H9 (cell line): ENCODE results near the gene ATP5PO. TPM values are rescaled to one million over a fixed set of nuclear protein-coding genes. Genes with fewer than 3 reads are reported as not detected.

Experiments used
- DNase-seq: peaks from one replicate; pipeline ENCODE4 v3.0.0-alpha.2; 2017
- H2AFZ ChIP-seq: one replicate; pipeline ENCODE4 v1.6.1; 2013; ENCODE audit warnings: mild to moderate bottlenecking, low read length, control low read depth, moderate library complexity
- H2AK5ac ChIP-seq: 2 replicates; pipeline ENCODE4 v1.6.1; 2013; ENCODE audit warnings: low read length, control low read depth, mixed read lengths; ENCODE audit not compliant: insufficient read length
- H2BK120ac ChIP-seq: one replicate; pipeline ENCODE4 v1.6.1; 2013; ENCODE audit warnings: low read depth, mild to moderate bottlenecking, low read length, control low read depth, inconsistent platforms; ENCODE audit not compliant: poor library complexity, severe bottlenecking
- H2BK12ac ChIP-seq: 2 replicates; pipeline ENCODE4 v1.6.1; 2013; ENCODE audit warnings: low read length, control low read depth, mixed read lengths, low read depth; ENCODE audit not compliant: insufficient read length
- H2BK15ac ChIP-seq: 2 replicates; pipeline ENCODE4 v1.6.1; 2013; ENCODE audit warnings: low read depth, low read length, control low read depth
- H2BK20ac ChIP-seq: one replicate; pipeline ENCODE4 v1.6.1; 2013; ENCODE audit warnings: low read depth, mild to moderate bottlenecking, low read length, control low read depth, inconsistent platforms; ENCODE audit not compliant: poor library complexity, severe bottlenecking
- H2BK5ac ChIP-seq: 2 replicates; pipeline ENCODE4 v1.6.1; 2013; ENCODE audit warnings: low read length, control low read depth, mixed read lengths; ENCODE audit not compliant: insufficient read length
- H3K14ac ChIP-seq: 2 replicates; pipeline ENCODE4 v1.6.1; 2013; ENCODE audit warnings: low read length, control low read depth; ENCODE audit not compliant: insufficient read depth
- H3K18ac ChIP-seq: 2 replicates; pipeline ENCODE4 v1.6.1; 2013; ENCODE audit warnings: low read depth, mild to moderate bottlenecking, mixed read lengths, low read length, control low read depth; ENCODE audit not compliant: insufficient read length
- H3K23ac ChIP-seq: 2 replicates; pipeline ENCODE4 v1.6.1; 2013; ENCODE audit warnings: low read length, control low read depth, mixed read lengths, low read depth; ENCODE audit not compliant: insufficient read length
- H3K23me2 ChIP-seq: 2 replicates; pipeline ENCODE4 v1.6.1; 2013; ENCODE audit warnings: low read depth, mild to moderate bottlenecking, mixed read lengths, low read length, control low read depth; ENCODE audit not compliant: insufficient read length, poor library complexity, severe bottlenecking
- H3K27ac ChIP-seq: 2 replicates; pipeline ENCODE4 v1.5.1; 2013; ENCODE audit warnings: low read length, control low read depth, mixed read lengths, low read depth; ENCODE audit not compliant: insufficient read length
- H3K27me3 ChIP-seq: 2 replicates; pipeline ENCODE4 v1.6.1; 2013; ENCODE audit warnings: low read length, control low read depth, inconsistent platforms; ENCODE audit not compliant: insufficient read depth
- H3K4ac ChIP-seq: 2 replicates; pipeline ENCODE4 v1.6.1; 2013; ENCODE audit warnings: low read depth, mild to moderate bottlenecking, control low read depth, inconsistent platforms, low read length, moderate library complexity
- H3K4me1 ChIP-seq: 2 replicates; pipeline ENCODE4 v1.6.1; 2013; ENCODE audit warnings: low read length, control low read depth, inconsistent platforms; ENCODE audit not compliant: insufficient read depth
- H3K4me2 ChIP-seq: 2 replicates; pipeline ENCODE4 v1.6.1; 2013; ENCODE audit warnings: low read length, control low read depth, mixed read lengths; ENCODE audit not compliant: insufficient read length, insufficient read depth
- H3K56ac ChIP-seq: 2 replicates; pipeline ENCODE4 v1.6.1; 2013; ENCODE audit warnings: low read depth, mild to moderate bottlenecking, mixed read lengths, low read length, control low read depth; ENCODE audit not compliant: insufficient read length
- H3K79me1 ChIP-seq: 2 replicates; pipeline ENCODE4 v1.6.1; 2013; ENCODE audit warnings: low read depth, mild to moderate bottlenecking, moderate library complexity, low read length, control low read depth, inconsistent platforms; ENCODE audit not compliant: insufficient read depth, poor library complexity, severe bottlenecking
- H3K79me2 ChIP-seq: 2 replicates; pipeline ENCODE4 v1.6.1; 2013; ENCODE audit warnings: low read length, control low read depth, inconsistent platforms; ENCODE audit not compliant: insufficient read depth
- H3K9ac ChIP-seq: 2 replicates; pipeline ENCODE4 v1.6.1; 2013; ENCODE audit warnings: low read length, control low read depth, mixed read lengths; ENCODE audit not compliant: insufficient read length; ENCODE audit errors: extremely low read depth
- H3K9me3 ChIP-seq: one replicate; pipeline ENCODE4 v1.6.1; 2013; ENCODE audit warnings: low read depth, low read length, inconsistent platforms; ENCODE audit not compliant: control insufficient read depth
- H3T11ph ChIP-seq: one replicate; pipeline ENCODE4 v1.6.1; 2013; ENCODE audit warnings: mild to moderate bottlenecking, low read length, control low read depth, inconsistent platforms
- H4K20me1 ChIP-seq: one replicate; pipeline ENCODE4 v1.6.1; 2013; ENCODE audit not compliant: control insufficient read depth, insufficient read length, insufficient read depth
- H4K5ac ChIP-seq: 2 replicates; pipeline ENCODE4 v1.6.1; 2013; ENCODE audit warnings: low read depth, mild to moderate bottlenecking, mixed read lengths, low read length, control low read depth; ENCODE audit not compliant: insufficient read length
- H4K8ac ChIP-seq: replicated peaks from 2 replicates; pipeline ENCODE4 v1.6.1; 2013; ENCODE audit warnings: low read length, control low read depth, mixed read lengths, low read depth; ENCODE audit not compliant: insufficient read length
- H4K91ac ChIP-seq: 2 replicates; pipeline ENCODE4 v1.6.1; 2013; ENCODE audit warnings: low read depth, mild to moderate bottlenecking, moderate library complexity, mixed read lengths, low read length, control low read depth; ENCODE audit not compliant: insufficient read length
- H3K27ac Mint-ChIP-seq, 3 experiments: 2 replicates in 2 of 3; 3 replicates in 1 of 3; pipeline ENCODE4 v1.8.0; 2020 to 2021; ENCODE audit warnings: mixed read lengths in 3 of 3, mild to moderate bottlenecking in 1 of 3, moderate library complexity in 1 of 3
- H3K27me3 Mint-ChIP-seq: 2 replicates; pipeline ENCODE4 v1.8.0; 2021; ENCODE audit warnings: low read depth, mild to moderate bottlenecking, moderate library complexity, mixed read lengths
- H3K36me3 Mint-ChIP-seq, 3 experiments: 2 replicates in 2 of 3; 3 replicates in 1 of 3; pipeline ENCODE4 v1.8.0; 2020 to 2021; ENCODE audit warnings: low read depth in 3 of 3, mixed read lengths in 3 of 3; ENCODE audit not compliant: insufficient read depth in 1 of 3
- H3K4me1 Mint-ChIP-seq, 2 experiments: 2 replicates each; pipeline ENCODE4 v1.8.0; 2020; ENCODE audit warnings: mixed read lengths in 2 of 2
- H3K4me3 Mint-ChIP-seq, 2 experiments: 2 replicates in 1 of 2; 3 replicates in 1 of 2; pipeline ENCODE4 v1.8.0; 2020 to 2021; ENCODE audit warnings: mild to moderate bottlenecking in 2 of 2, mixed read lengths in 2 of 2, moderate library complexity in 1 of 2
- H3K9me3 Mint-ChIP-seq, 2 experiments: 2 replicates in 1 of 2; 3 replicates in 1 of 2; pipeline ENCODE4 v1.8.0; 2020; ENCODE audit warnings: mild to moderate bottlenecking in 2 of 2, mixed read lengths in 2 of 2, moderate library complexity in 1 of 2
- CTCF ChIP-seq: fragments of 200-600 bp; sonication (generic); conservative IDR thresholded peaks from 3 replicates; pipeline ENCODE4 v1.8.0; 2021; ENCODE audit warnings: antibody characterized with exemption, mild to moderate bottlenecking
- WGBS: extraction: QIAGEN DNeasy Blood & Tissue Kit; methylation state at CpG from one replicate; pipeline ENCODE4 v1.1.7; 2013; ENCODE audit warnings: missing lambda C conversion rate, low lambda C conversion rate, mixed read lengths; ENCODE audit not compliant: insufficient read length; ENCODE audit errors: extremely low coverage; 5-methylcytosine and 5-hydroxymethylcytosine counted together
- total RNA-seq: library from RNA; stranded (reverse); gene quantifications from 2 replicates; pipeline ENCODE4 v1.2.1, GENCODE V29; 2021

Gene ATP5PO
- total RNA-seq, 1 experiment from 2014 or later = 275 TPM

- Histone ChIP-seq H2BK120ac (no peak overlapping the region), H3K9ac (no peak overlapping the region), H2BK5ac (no peak overlapping the region), H3T11ph (no peak overlapping the region), H3K4me2 (no peak overlapping the region), H4K20me1 (peaks cover 3% of the 10 kb centered on the region), H3K4ac (no peak overlapping the region), H3K27ac (no peak overlapping the region), H4K8ac (no peak overlapping the region), H4K91ac (no peak overlapping the region), H3K56ac (no peak overlapping the region), H3K4me1 (no peaks in the 10 kb centered on the region; the same call in none of the 2 replicates), H3K9me3 (no peaks in the 10 kb centered on the region), H2AFZ (no peak overlapping the region), H2AK5ac (no peak overlapping the region), H3K27me3 (no peaks in the 10 kb centered on the region), H3K23ac (no peak overlapping the region), H3K23me2 (no peaks in the 10 kb centered on the region), H3K18ac (no peak overlapping the region), H2BK20ac (no peak overlapping the region), H3K79me1 (no peaks in the 10 kb centered on the region), H2BK15ac (no peak overlapping the region), H3K14ac (no peak overlapping the region), H2BK12ac (no peak overlapping the region), H3K79me2 (no peaks in the 10 kb centered on the region), H4K5ac (no peak overlapping the region)
- Mint-ChIP-seq H3K4me3 (no peak overlapping the region), H3K4me1 (peaks cover 25 to 31% of the 10 kb centered on the region in 2 experiments), H3K27ac (no peak overlapping the region), H3K9me3 (peaks cover 2 to 10% of the 10 kb centered on the region in 2 experiments; a peak in 2 of 5 replicates), H3K36me3 (peaks cover 0 to 4% (median 2%) of the 10 kb centered on the region in 3 experiments; a peak in 3 of 7 replicates), H3K27me3 (peaks cover 3% of the 10 kb centered on the region)
- DNase-seq = no peak
- no peak for TF ChIP-seq CTCF
- no CpG with 5 or more reads among the region's 6 CpGs for WGBS
Measured at GRCh38 chr21:33896691-33897090, 18.9 kb downstream of the ATP5PO start.
